ENCODE data around the gene MYBPH. TPM values are rescaled to one million over a fixed set of nuclear protein-coding genes. Genes with fewer than 3 reads are reported as not detected.

Gene MYBPH
- total RNA-seq, 2 donors from 2014 or later: not detected

- no peak overlapping the region for H3K4me3 ChIP-seq (ENCODE audit: low read length)
- Mint-ChIP-seq H3K9me3 (no peaks in the 10 kb centered on the region), H3K4me1 (peaks cover 11% of the 10 kb centered on the region), H3K36me3 (ENCODE audit: low read depth) (no peaks in the 10 kb centered on the region), H3K27ac (no peak overlapping the region), H3K27me3 (ENCODE audit: insufficient read depth) (no peaks in the 10 kb centered on the region), H3K4me3 (no peak overlapping the region)
- no peak for TF ChIP-seq CTCF (conservative IDR thresholded peaks at IDR 0.05)
- H3K36me3 ChIP-seq (ENCODE audit: control insufficient read depth, insufficient read depth, low read length): no peaks in the 10 kb centered on the region
- peak; percentile 41 for DNase-seq
- WGBS, 2 experiments (ENCODE audit: insufficient coverage in 1 of 2, insufficient read length in 1 of 2): 95 to 96% methylated on average over 18 to 22 of the region's 22 CpGs
- H3K27ac ChIP-seq (ENCODE audit: low read depth, low read length): no peak overlapping the region
- no peak overlapping the region for H3K9ac ChIP-seq (ENCODE audit: extremely low read depth, low read length, poor library complexity, severe bottlenecking)
- peaks cover 2% of the 10 kb centered on the region for H3K4me1 ChIP-seq (ENCODE audit: control insufficient read depth, insufficient read depth, low read length)
- no peaks in the 10 kb centered on the region for H3K9me3 ChIP-seq (ENCODE audit: control insufficient read depth, low read length)
- no peaks in the 10 kb centered on the region for H3K27me3 ChIP-seq (ENCODE audit: control insufficient read depth, insufficient read depth, low read length, poor library complexity, severe bottlenecking)
Measured at GRCh38 chr1:203171341-203172183, 4.1 kb downstream of the MYBPH start.

GRCh38 chr1:203170625-203171330 lies 4.8 kb downstream of the MYBPH start:
- Mint-ChIP-seq H3K27me3 (ENCODE audit: insufficient read depth) (peaks cover under 1% of the 10 kb centered on the region), H3K36me3 (ENCODE audit: low read depth) (no peaks in the 10 kb centered on the region), H3K4me3 (no peak overlapping the region), H3K4me1 (peaks cover 9% of the 10 kb centered on the region), H3K27ac (no peak overlapping the region), H3K9me3 (no peaks in the 10 kb centered on the region)
- Histone ChIP-seq H3K9ac (ENCODE audit: extremely low read depth, low read length, poor library complexity, severe bottlenecking) (no peak overlapping the region), H3K27ac (ENCODE audit: low read depth, low read length) (no peak overlapping the region), H3K4me3 (ENCODE audit: low read length) (no peak overlapping the region), H3K4me1 (ENCODE audit: control insufficient read depth, insufficient read depth, low read length) (peaks cover 2% of the 10 kb centered on the region), H3K27me3 (ENCODE audit: control insufficient read depth, insufficient read depth, low read length, poor library complexity, severe bottlenecking) (no peaks in the 10 kb centered on the region), H3K36me3 (ENCODE audit: control insufficient read depth, insufficient read depth, low read length) (no peaks in the 10 kb centered on the region), H3K9me3 (ENCODE audit: control insufficient read depth, low read length) (no peaks in the 10 kb centered on the region)
- no peak for DNase-seq
- no peak for TF ChIP-seq CTCF (conservative IDR thresholded peaks at IDR 0.05)
- WGBS, 2 experiments (ENCODE audit: insufficient coverage in 1 of 2, insufficient read length in 1 of 2): 90 to 91% methylated on average over 8 of the region's 8 CpGs

GRCh38 chr1:203169770-203170520 lies 5.7 kb downstream of the MYBPH start:
- no peaks in the 10 kb centered on the region for H3K36me3 ChIP-seq (ENCODE audit: control insufficient read depth, insufficient read depth, low read length)
- H3K4me3 Mint-ChIP-seq: no peak overlapping the region
- H3K4me1 ChIP-seq (ENCODE audit: control insufficient read depth, insufficient read depth, low read length): peaks cover 2% of the 10 kb centered on the region
- peaks cover 9% of the 10 kb centered on the region for H3K4me1 Mint-ChIP-seq
- TF ChIP-seq CTCF (conservative IDR thresholded peaks at IDR 0.05): no peak
- no peaks in the 10 kb centered on the region for H3K9me3 ChIP-seq (ENCODE audit: control insufficient read depth, low read length)
- H3K36me3 Mint-ChIP-seq (ENCODE audit: low read depth): peaks cover 5% of the 10 kb centered on the region
- H3K27ac ChIP-seq (ENCODE audit: low read depth, low read length): no peak overlapping the region
- WGBS, 2 experiments (ENCODE audit: insufficient coverage in 1 of 2, insufficient read length in 1 of 2): 95% methylated on average over 11 to 21 of the region's 21 CpGs
- no peak for DNase-seq
- no peaks in the 10 kb centered on the region for H3K27me3 ChIP-seq (ENCODE audit: control insufficient read depth, insufficient read depth, low read length, poor library complexity, severe bottlenecking)
- H3K27me3 Mint-ChIP-seq (ENCODE audit: insufficient read depth): peaks cover 4% of the 10 kb centered on the region
- no peaks in the 10 kb centered on the region for H3K9me3 Mint-ChIP-seq
- no peak overlapping the region for H3K27ac Mint-ChIP-seq
- H3K9ac ChIP-seq (ENCODE audit: extremely low read depth, low read length, poor library complexity, severe bottlenecking): no peak overlapping the region
- no peak overlapping the region for H3K4me3 ChIP-seq (ENCODE audit: low read length)

All from endodermal cell (in vitro differentiated cells).